ENCODE results near the gene DESI1.

Gene DESI1

DNA sequence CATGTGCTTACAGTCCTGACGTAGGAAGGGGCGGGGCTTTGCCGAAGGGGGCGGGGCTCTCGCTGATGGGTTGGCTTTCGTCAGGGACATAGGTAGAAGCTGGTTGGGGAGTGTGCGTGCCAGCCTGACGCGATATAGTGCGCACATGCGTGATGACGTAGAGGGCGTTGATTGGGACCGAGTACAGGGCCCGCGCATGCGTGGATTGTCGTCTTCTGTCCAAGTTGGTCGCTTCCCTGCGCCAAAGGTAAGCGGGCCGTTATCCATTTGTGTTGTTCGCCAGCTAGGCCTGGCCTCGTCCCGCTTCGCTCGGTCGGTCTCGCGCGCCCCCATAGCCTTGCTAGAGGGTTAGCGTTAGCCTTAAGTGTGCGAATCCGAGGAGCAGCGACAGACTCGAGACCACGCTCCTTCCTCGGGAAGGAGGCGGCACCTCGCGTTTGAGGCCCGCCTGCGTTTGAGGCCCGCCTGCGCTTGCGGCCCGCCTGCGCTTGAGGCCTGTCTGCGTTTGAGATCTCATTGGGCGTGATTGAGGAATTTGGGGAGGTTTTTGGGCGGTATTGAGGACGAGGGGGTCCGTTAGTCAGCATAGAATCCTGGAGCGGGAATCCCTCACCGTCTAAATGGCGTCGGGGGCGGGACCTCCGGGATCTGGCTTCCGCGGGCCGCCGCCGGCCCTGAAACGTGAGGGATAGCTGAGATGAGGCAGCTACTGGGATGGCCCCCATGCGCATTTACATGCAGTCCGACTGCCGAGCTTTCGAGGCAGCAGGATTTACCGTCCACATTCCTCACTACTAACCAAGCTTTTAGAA is 462 bp upstream of the DESI1 start, which contains the start of gene XRCC6 (continued):
- TF ChIP-seq, protein P1, sequence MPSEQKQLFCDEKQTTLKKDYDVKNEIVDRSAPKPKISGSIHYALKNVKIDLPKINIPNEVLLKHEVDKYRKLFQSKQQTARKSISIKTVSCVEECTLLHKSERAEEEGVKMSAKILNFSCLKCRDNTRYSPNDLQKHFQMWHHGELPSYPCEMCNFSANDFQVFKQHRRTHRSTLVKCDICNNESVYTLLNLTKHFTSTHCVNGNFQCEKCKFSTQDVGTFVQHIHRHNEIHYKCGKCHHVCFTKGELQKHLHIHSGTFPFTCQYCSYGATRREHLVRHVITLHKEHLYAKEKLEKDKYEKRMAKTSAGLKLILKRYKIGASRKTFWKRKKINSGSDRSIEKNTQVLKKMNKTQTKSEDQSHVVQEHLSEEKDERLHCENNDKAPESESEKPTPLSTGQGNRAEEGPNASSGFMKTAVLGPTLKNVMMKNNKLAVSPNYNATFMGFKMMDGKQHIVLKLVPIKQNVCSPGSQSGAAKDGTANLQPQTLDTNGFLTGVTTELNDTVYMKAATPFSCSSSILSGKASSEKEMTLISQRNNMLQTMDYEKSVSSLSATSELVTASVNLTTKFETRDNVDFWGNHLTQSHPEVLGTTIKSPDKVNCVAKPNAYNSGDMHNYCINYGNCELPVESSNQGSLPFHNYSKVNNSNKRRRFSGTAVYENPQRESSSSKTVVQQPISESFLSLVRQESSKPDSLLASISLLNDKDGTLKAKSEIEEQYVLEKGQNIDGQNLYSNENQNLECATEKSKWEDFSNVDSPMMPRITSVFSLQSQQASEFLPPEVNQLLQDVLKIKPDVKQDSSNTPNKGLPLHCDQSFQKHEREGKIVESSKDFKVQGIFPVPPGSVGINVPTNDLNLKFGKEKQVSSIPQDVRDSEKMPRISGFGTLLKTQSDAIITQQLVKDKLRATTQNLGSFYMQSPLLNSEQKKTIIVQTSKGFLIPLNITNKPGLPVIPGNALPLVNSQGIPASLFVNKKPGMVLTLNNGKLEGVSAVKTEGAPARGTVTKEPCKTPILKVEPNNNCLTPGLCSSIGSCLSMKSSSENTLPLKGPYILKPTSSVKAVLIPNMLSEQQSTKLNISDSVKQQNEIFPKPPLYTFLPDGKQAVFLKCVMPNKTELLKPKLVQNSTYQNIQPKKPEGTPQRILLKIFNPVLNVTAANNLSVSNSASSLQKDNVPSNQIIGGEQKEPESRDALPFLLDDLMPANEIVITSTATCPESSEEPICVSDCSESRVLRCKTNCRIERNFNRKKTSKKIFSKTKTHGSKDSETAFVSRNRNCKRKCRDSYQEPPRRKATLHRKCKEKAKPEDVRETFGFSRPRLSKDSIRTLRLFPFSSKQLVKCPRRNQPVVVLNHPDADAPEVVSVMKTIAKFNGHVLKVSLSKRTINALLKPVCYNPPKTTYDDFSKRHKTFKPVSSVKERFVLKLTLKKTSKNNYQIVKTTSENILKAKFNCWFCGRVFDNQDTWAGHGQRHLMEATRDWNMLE (tag by site-specific recombination; conservative IDR thresholded peaks at IDR 0.05; ENCODE audit: low read depth): no peak; the same call in 1 of the 2 replicates
- TF ChIP-seq KLF16 (tag by site-specific recombination; IDR thresholded peaks at IDR 0.05) (peak; percentile 90), ZNF623 (tag by site-specific recombination; IDR thresholded peaks at IDR 0.05) (peak; percentile 25; the same call in 1 of the 2 replicates), ZBTB7A (tag by site-specific recombination; IDR thresholded peaks at IDR 0.05; ENCODE audit: low read depth) (no peak), ZNF777 (tag by site-specific recombination; IDR thresholded peaks at IDR 0.05; ENCODE audit: borderline replicate concordance) (no peak), ZNF221 (tag by site-specific recombination; IDR thresholded peaks at IDR 0.05; ENCODE audit: borderline replicate concordance) (no peak), ZNF558 (tag by site-specific recombination; IDR thresholded peaks at IDR 0.05) (no peak), ZNF658 (tag by site-specific recombination; IDR thresholded peaks at IDR 0.05) (no peak), ZNF16 (tag by site-specific recombination; IDR thresholded peaks at IDR 0.05; ENCODE audit: low read depth) (no peak), KLF1 (tag by site-specific recombination; IDR thresholded peaks at IDR 0.05) (peak; percentile 49), GLIS1 (tag by site-specific recombination; IDR thresholded peaks at IDR 0.05) (no peak), GLI2 (tag by site-specific recombination; IDR thresholded peaks at IDR 0.05; ENCODE audit: borderline replicate concordance, low read depth) (no peak), OVOL3 (tag by site-specific recombination; IDR thresholded peaks at IDR 0.05) (peak; percentile 89; the same call in 1 of the 2 replicates), ZNF10 (tag by site-specific recombination; IDR thresholded peaks at IDR 0.05) (no peak), OSR2 (tag by site-specific recombination; IDR thresholded peaks at IDR 0.05) (peak; percentile 80), ZNF677 (tag by site-specific recombination; IDR thresholded peaks at IDR 0.05) (no peak), ZNF521 (tag by site-specific recombination; IDR thresholded peaks at IDR 0.05) (no peak), ZNF112 (tag by site-specific recombination; IDR thresholded peaks at IDR 0.05) (no peak), ZNF184 (tag by site-specific recombination; IDR thresholded peaks at IDR 0.05) (no peak), ZNF660 (tag by site-specific recombination; IDR thresholded peaks at IDR 0.05) (peak; percentile 53; the same call in 1 of the 2 replicates), ZNF114 (tag by site-specific recombination; IDR thresholded peaks at IDR 0.05) (no peak)
- TF ChIP-seq, protein P2, sequence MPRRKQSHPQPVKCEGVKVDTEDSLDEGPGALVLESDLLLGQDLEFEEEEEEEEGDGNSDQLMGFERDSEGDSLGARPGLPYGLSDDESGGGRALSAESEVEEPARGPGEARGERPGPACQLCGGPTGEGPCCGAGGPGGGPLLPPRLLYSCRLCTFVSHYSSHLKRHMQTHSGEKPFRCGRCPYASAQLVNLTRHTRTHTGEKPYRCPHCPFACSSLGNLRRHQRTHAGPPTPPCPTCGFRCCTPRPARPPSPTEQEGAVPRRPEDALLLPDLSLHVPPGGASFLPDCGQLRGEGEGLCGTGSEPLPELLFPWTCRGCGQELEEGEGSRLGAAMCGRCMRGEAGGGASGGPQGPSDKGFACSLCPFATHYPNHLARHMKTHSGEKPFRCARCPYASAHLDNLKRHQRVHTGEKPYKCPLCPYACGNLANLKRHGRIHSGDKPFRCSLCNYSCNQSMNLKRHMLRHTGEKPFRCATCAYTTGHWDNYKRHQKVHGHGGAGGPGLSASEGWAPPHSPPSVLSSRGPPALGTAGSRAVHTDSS (tag by site-specific recombination; IDR thresholded peaks at IDR 0.05): no peak
- TF ChIP-seq, protein P3, sequence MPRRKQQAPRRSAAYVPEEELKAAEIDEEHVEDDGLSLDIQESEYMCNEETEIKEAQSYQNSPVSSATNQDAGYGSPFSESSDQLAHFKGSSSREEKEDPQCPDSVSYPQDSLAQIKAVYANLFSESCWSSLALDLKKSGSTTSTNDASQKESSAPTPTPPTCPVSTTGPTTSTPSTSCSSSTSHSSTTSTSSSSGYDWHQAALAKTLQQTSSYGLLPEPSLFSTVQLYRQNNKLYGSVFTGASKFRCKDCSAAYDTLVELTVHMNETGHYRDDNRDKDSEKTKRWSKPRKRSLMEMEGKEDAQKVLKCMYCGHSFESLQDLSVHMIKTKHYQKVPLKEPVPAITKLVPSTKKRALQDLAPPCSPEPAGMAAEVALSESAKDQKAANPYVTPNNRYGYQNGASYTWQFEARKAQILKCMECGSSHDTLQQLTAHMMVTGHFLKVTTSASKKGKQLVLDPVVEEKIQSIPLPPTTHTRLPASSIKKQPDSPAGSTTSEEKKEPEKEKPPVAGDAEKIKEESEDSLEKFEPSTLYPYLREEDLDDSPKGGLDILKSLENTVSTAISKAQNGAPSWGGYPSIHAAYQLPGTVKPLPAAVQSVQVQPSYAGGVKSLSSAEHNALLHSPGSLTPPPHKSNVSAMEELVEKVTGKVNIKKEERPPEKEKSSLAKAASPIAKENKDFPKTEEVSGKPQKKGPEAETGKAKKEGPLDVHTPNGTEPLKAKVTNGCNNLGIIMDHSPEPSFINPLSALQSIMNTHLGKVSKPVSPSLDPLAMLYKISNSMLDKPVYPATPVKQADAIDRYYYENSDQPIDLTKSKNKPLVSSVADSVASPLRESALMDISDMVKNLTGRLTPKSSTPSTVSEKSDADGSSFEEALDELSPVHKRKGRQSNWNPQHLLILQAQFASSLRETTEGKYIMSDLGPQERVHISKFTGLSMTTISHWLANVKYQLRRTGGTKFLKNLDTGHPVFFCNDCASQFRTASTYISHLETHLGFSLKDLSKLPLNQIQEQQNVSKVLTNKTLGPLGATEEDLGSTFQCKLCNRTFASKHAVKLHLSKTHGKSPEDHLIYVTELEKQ (tag by site-specific recombination; IDR thresholded peaks at IDR 0.05; ENCODE audit: borderline replicate concordance): 0 out of 2 replicates have a peak, but pooled peaks have one; percentile 17
- TF ChIP-seq, protein P4, sequence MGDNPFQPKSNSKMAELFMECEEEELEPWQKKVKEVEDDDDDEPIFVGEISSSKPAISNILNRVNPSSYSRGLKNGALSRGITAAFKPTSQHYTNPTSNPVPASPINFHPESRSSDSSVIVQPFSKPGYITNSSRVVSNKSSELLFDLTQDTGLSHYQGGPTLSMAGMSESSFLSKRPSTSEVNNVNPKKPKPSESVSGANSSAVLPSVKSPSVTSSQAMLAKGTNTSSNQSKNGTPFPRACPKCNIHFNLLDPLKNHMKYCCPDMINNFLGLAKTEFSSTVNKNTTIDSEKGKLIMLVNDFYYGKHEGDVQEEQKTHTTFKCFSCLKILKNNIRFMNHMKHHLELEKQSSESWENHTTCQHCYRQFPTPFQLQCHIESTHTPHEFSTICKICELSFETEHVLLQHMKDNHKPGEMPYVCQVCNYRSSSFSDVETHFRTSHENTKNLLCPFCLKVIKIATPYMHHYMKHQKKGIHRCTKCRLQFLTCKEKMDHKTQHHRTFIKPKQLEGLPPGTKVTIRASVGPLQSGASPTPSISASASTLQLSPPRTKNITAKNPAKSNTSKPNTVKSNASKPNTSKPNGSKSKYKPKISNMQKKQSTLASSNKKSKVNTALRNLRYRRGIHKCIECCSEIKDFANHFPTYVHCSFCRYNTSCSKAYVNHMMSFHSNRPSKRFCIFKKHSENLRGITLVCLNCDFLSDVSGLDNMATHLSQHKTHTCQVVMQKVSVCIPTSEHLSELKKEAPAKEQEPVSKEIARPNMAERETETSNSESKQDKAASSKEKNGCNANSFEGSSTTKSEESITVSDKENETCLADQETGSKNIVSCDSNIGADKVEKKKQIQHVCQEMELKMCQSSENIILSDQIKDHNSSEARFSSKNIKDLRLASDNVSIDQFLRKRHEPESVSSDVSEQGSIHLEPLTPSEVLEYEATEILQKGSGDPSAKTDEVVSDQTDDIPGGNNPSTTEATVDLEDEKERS (tag by site-specific recombination; IDR thresholded peaks at IDR 0.05): no peak; the same call in 1 of the 2 replicates
- TF ChIP-seq, protein P5, sequence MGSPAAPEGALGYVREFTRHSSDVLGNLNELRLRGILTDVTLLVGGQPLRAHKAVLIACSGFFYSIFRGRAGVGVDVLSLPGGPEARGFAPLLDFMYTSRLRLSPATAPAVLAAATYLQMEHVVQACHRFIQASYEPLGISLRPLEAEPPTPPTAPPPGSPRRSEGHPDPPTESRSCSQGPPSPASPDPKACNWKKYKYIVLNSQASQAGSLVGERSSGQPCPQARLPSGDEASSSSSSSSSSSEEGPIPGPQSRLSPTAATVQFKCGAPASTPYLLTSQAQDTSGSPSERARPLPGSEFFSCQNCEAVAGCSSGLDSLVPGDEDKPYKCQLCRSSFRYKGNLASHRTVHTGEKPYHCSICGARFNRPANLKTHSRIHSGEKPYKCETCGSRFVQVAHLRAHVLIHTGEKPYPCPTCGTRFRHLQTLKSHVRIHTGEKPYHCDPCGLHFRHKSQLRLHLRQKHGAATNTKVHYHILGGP (tag by site-specific recombination; IDR thresholded peaks at IDR 0.05): no peak
